IMR-90 (cell line): ENCODE measurements around the gene SPP1. TPM values are rescaled to one million over a fixed set of nuclear protein-coding genes. Genes with fewer than 3 reads are reported as not detected.
"Not testable (repeated sequence)": the region's sequence is repeated elsewhere in the genome, so short reads cannot be mapped to it uniquely, and the experiment has no call there.

Experiments
- ATAC-seq: fragments of 200-7000 bp; cut with Tn5 transposase; 2 replicates; pipeline ENCODE4 v1.9.1; 2020; ENCODE audit warnings: low read depth, mild to moderate bottlenecking, moderate library complexity
- BruUV-seq: library from RNA; stranded (reverse); fragments of 400-500 nt; replicated peaks from 2 replicates; lab custom pipeline; 2021; lab: Mats Ljungman, UMichigan
- CTCF ChIA-PET: fragments of 300-600 bp; formaldehyde crosslinking; extraction: SDS; loops from one replicate; lab custom pipeline; 2021; ENCODE audit warnings: antibody characterized with exemption; lab: Yijun Ruan, JAX
- POLR2A ChIA-PET: fragments of 300-600 bp; sonication (Branson Sonifier 250); formaldehyde crosslinking; loops from one replicate; lab custom pipeline; 2022; ENCODE audit warnings: antibody characterized with exemption; ENCODE audit not compliant: unreplicated experiment; lab: Charles Lee
- DNase-seq: peaks from one replicate; pipeline ENCODE4 v3.0.0; 2013
- H2AFZ ChIP-seq: replicated peaks from 2 replicates; pipeline ENCODE3; 2013; ENCODE audit warnings: low read length, mild to moderate bottlenecking; ENCODE audit not compliant: poor library complexity
- H2AK5ac ChIP-seq: 2 replicates; pipeline ENCODE4 v1.6.1; 2013; ENCODE audit warnings: low read depth, low read length, inconsistent platforms
- H2AK9ac ChIP-seq: replicated peaks from 2 replicates; pipeline ENCODE3; 2013; ENCODE audit warnings: mild to moderate bottlenecking, low read depth, low read length, moderate library complexity; ENCODE audit not compliant: poor library complexity
- H2BK120ac ChIP-seq: 2 replicates; pipeline ENCODE4 v1.6.1; 2013; ENCODE audit warnings: low read depth, low read length, inconsistent platforms
- H2BK15ac ChIP-seq: 3 replicates; pipeline ENCODE4 v1.6.1; 2013; ENCODE audit warnings: low read depth, low read length, inconsistent platforms
- H2BK20ac ChIP-seq: 2 replicates; pipeline ENCODE4 v1.6.1; 2013; ENCODE audit warnings: low read depth, mild to moderate bottlenecking, inconsistent platforms, low read length, moderate library complexity
- H2BK5ac ChIP-seq: 2 replicates; pipeline ENCODE4 v1.6.1; 2013; ENCODE audit warnings: mild to moderate bottlenecking, low read depth, low read length, inconsistent platforms; ENCODE audit not compliant: poor library complexity, severe bottlenecking
- H3K14ac ChIP-seq: replicated peaks from 2 replicates; pipeline ENCODE4 v1.6.1; 2013; ENCODE audit warnings: low read depth, low read length, inconsistent platforms
- H3K18ac ChIP-seq: 2 replicates; pipeline ENCODE4 v1.6.1; 2013; ENCODE audit warnings: low read depth, low read length, control low read depth
- H3K23ac ChIP-seq: 2 replicates; pipeline ENCODE4 v1.6.1; 2013; ENCODE audit warnings: low read depth, low read length, inconsistent platforms
- H3K27ac ChIP-seq: 2 replicates; pipeline ENCODE4 v1.5.1; 2013; ENCODE audit warnings: mild to moderate bottlenecking, control low read depth, low read length; ENCODE audit not compliant: insufficient read depth
- H3K27me3 ChIP-seq: 2 replicates; pipeline ENCODE4 v1.6.1; 2013; ENCODE audit warnings: low read length; ENCODE audit not compliant: control insufficient read depth, insufficient read depth
- H3K36me3 ChIP-seq: 2 replicates; pipeline ENCODE4 v1.6.1; 2013; ENCODE audit warnings: low read length, mixed read lengths; ENCODE audit not compliant: control insufficient read depth, insufficient read depth
- H3K4ac ChIP-seq: 2 replicates; pipeline ENCODE4 v1.6.1; 2013; ENCODE audit warnings: low read depth, low read length, inconsistent platforms
- H3K4me1 ChIP-seq: 2 replicates; pipeline ENCODE4 v1.6.1; 2013; ENCODE audit warnings: low read length, mixed read lengths; ENCODE audit not compliant: control insufficient read depth, insufficient read depth
- H3K4me2 ChIP-seq: 2 replicates; pipeline ENCODE4 v1.6.1; 2013; ENCODE audit warnings: low read depth, mild to moderate bottlenecking, control low read depth, low read length, moderate library complexity
- H3K4me3 ChIP-seq: 2 replicates; pipeline ENCODE4 v1.5.1; 2013; ENCODE audit warnings: low read depth, mild to moderate bottlenecking, control low read depth, low read length, moderate library complexity; ENCODE audit not compliant: insufficient read depth
- H3K56ac ChIP-seq: 2 replicates; pipeline ENCODE4 v1.6.1; 2013; ENCODE audit warnings: low read length, inconsistent platforms; ENCODE audit not compliant: insufficient read depth; ENCODE audit errors: extremely low read depth
- H3K79me1 ChIP-seq, 2 experiments: 2 replicates each; pipeline ENCODE4 v1.6.1; 2013; ENCODE audit warnings: low read length in 2 of 2, inconsistent platforms in 1 of 2, low read depth in 1 of 2
- H3K9ac ChIP-seq: 2 replicates; pipeline ENCODE4 v1.6.1; 2013; ENCODE audit warnings: low read depth, low read length, control low read depth
- H3K9me1 ChIP-seq: 2 replicates; pipeline ENCODE4 v1.6.1; 2013; ENCODE audit warnings: low read length, inconsistent platforms; ENCODE audit not compliant: insufficient read depth
- H3K9me3 ChIP-seq: 2 replicates; pipeline ENCODE4 v1.6.1; 2013; ENCODE audit warnings: low read length; ENCODE audit not compliant: control insufficient read depth, insufficient read depth
- H4K20me1 ChIP-seq: 2 replicates; pipeline ENCODE4 v1.6.1; 2013; ENCODE audit warnings: low read length, inconsistent platforms; ENCODE audit not compliant: insufficient read depth
- H4K5ac ChIP-seq: 2 replicates; pipeline ENCODE4 v1.6.1; 2013; ENCODE audit warnings: mild to moderate bottlenecking, low read depth, low read length, control low read depth
- H4K8ac ChIP-seq, 2 experiments: 2 replicates each; pipeline ENCODE4 v1.6.1; 2013; ENCODE audit warnings: low read depth in 2 of 2, low read length in 2 of 2, control low read depth in 1 of 2, inconsistent platforms in 1 of 2
- H4K91ac ChIP-seq: 2 replicates; pipeline ENCODE4 v1.6.1; 2013; ENCODE audit warnings: low read depth, low read length, inconsistent platforms; ENCODE audit not compliant: insufficient read depth
- WGBS, 2 experiments: methylation state at CpG; one replicate each; pipeline versions ENCODE4 v1.1.5 to v1.1.7; 2013; ENCODE audit warnings: missing lambda C conversion rate in 2 of 2; ENCODE audit not compliant: insufficient read length in 1 of 2; ENCODE audit errors: extremely low coverage in 2 of 2; 5-methylcytosine and 5-hydroxymethylcytosine counted together
- dilution Hi-C: fragments of 300-500 bp; cut with HindIII; formaldehyde crosslinking; loops from one replicate; pipeline ENCODE4 v1.14.3; 2018; ENCODE audit warnings: low sequenced_read_pairs; ENCODE audit not compliant: unreplicated experiment
- in situ Hi-C: fragments of 300-500 bp; cut with MboI; formaldehyde crosslinking; loops from 3 replicates; pipeline ENCODE4 v1.14.3; 2019; ENCODE audit warnings: low sequenced_read_pairs, inconsistent platforms, mixed read lengths
- intact Hi-C: fragments of 100-400 bp; cut with micrococcal nuclease; formaldehyde crosslinking; loops from 2 replicates; pipeline ENCODE4 v1.10.0; 2022
- polyA plus RNA-seq, 3 experiments: library from polyadenylated mRNA; depleted of rRNA; stranded (reverse); fragments of >200 nt; gene quantifications; 2 replicates each; pipeline ENCODE4 v1.2.3, GENCODE V29; 2012; ENCODE audit warnings: low replicate concordance in 1 of 3
- total RNA-seq: library from RNA; depleted of rRNA; stranded (reverse); fragments of >200 nt; gene quantifications from 2 replicates; pipeline ENCODE4 v1.2.3, GENCODE V29; 2012

The SPP1 gene
- total and polyA plus RNA-seq, 2 of the 4 experiments (the other 2 are of a cell fraction), result 0.18 to 0.50 TPM

DNA sequence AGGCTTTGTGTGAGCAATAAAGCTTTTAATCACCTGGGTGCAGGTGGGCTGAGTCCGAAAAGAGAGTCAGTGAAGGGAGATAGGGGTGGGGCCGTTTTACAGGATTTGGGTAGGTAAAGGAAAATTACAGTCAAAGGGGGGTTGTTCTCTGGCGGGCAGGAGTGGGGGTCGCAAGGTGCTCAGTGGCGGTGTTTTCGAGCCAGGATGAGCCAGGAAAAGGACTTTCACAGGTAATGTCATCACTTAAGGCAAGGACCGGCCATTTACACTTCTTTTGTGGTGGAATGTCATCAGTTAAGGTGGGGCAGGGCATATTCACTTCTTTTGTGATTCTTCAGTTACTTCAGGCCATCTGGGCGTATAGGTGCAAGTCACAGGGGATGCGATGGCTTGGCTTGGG, 39.6 kb upstream of the SPP1 start:
- H2BK20ac ChIP-seq, H2AK9ac ChIP-seq, H3K9me1 ChIP-seq, H4K5ac ChIP-seq, DNase-seq, H3K27me3 ChIP-seq, H3K9me3 ChIP-seq, ATAC-seq, H3K4me2 ChIP-seq, H3K27ac ChIP-seq, H2BK120ac ChIP-seq, H3K36me3 ChIP-seq, H4K8ac ChIP-seq, H3K4me1 ChIP-seq, H3K9ac ChIP-seq, H3K4me3 ChIP-seq, H3K23ac ChIP-seq, POLR2A ChIA-PET, H3K14ac ChIP-seq, H2AK5ac ChIP-seq, H3K4ac ChIP-seq, in situ Hi-C loops, BruUV-seq, H3K18ac ChIP-seq, H2BK15ac ChIP-seq, H4K20me1 ChIP-seq, H3K79me1 ChIP-seq, CTCF ChIA-PET, H2BK5ac ChIP-seq, H3K56ac ChIP-seq, H4K91ac ChIP-seq, dilution Hi-C loops, H2AFZ ChIP-seq, intact Hi-C loops: not testable (repeated sequence)
- WGBS, 2 experiments, result 73% methylated on average over 4 of the region's 9 CpGs; no CpG with 5 or more reads in 1 of the 2 experiments
